IMR-90 (cell line): ENCODE data around the gene TTLL7.

Experiments
- BHLHE40 ChIP-seq: fragments of 150-350 bp; IDR thresholded peaks from 2 replicates; pipeline ENCODE4 v1.6.1; 2016; ENCODE audit warnings: mild to moderate bottlenecking, low read depth, low read length
- MXI1 ChIP-seq: IDR thresholded peaks from 2 replicates; pipeline ENCODE4 v1.6.1; 2012; ENCODE audit warnings: low read depth, mild to moderate bottlenecking, low read length, moderate library complexity, borderline replicate concordance
- NFE2L2 ChIP-seq: fragments of 150-350 bp; IDR thresholded peaks from 2 replicates; pipeline ENCODE4 v1.6.1; 2016; ENCODE audit warnings: low read depth, mild to moderate bottlenecking, low read length
- POLR2A ChIP-seq: IDR thresholded peaks from 2 replicates; pipeline ENCODE4 v1.6.1; 2012; ENCODE audit warnings: mild to moderate bottlenecking, low read depth, low read length
- RAD21 ChIP-seq: IDR thresholded peaks from 2 replicates; pipeline ENCODE4 v1.6.1; 2012; ENCODE audit warnings: low read length, improper control_type of control experiment
- RCOR1 ChIP-seq: IDR thresholded peaks from 2 replicates; pipeline ENCODE4 v1.6.1; 2012; ENCODE audit warnings: mild to moderate bottlenecking, low read length, improper control_type of control experiment; ENCODE audit not compliant: insufficient replicate concordance
- RFX5 ChIP-seq: IDR thresholded peaks from 2 replicates; pipeline ENCODE4 v1.8.0; 2012; ENCODE audit warnings: low read depth, mild to moderate bottlenecking, low read length, moderate library complexity
- TF ChIP-seq, protein P1 (sequence below): conservative IDR thresholded peaks from 2 replicates; pipeline ENCODE4 v1.5.1; 2012; ENCODE audit warnings: mild to moderate bottlenecking, low read depth, low read length, improper control_type of control experiment

DNA sequence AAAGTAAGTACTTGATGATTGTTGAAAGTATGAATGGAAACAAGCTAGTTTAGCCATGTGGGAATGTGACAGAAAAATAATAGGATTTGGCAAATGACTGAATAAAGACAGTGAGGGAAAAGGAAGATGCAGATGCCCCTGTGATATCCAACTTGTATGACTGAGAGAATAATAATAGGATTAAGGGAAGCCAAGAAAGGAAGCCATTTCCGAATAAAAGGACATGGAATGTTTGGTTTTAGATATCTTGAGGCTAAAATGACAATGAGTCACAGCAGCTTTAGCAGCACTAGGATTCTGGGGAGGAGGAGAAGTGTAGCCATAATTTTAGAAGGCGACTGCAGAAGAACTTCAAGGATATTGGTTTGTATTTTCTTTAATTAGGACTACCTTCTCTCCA, 109.2 kb downstream of the TTLL7 start:
- TF ChIP-seq, protein P1, sequence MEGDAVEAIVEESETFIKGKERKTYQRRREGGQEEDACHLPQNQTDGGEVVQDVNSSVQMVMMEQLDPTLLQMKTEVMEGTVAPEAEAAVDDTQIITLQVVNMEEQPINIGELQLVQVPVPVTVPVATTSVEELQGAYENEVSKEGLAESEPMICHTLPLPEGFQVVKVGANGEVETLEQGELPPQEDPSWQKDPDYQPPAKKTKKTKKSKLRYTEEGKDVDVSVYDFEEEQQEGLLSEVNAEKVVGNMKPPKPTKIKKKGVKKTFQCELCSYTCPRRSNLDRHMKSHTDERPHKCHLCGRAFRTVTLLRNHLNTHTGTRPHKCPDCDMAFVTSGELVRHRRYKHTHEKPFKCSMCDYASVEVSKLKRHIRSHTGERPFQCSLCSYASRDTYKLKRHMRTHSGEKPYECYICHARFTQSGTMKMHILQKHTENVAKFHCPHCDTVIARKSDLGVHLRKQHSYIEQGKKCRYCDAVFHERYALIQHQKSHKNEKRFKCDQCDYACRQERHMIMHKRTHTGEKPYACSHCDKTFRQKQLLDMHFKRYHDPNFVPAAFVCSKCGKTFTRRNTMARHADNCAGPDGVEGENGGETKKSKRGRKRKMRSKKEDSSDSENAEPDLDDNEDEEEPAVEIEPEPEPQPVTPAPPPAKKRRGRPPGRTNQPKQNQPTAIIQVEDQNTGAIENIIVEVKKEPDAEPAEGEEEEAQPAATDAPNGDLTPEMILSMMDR, result no peak
- TF ChIP-seq RAD21 (no peak), MXI1 (no peak), RFX5 (no peak), POLR2A (no peak), RCOR1 (no peak), NFE2L2 (no peak), BHLHE40 (no peak)
